Stimulated activated CD8-positive, alpha-beta memory T cell treated with anti-CD3 and anti-CD28 coated beads, Interleukin-2, amount 100 ng/mL, for 1 hour (primary cell): ENCODE measurements around the gene PPP4R3A.
"Not testable (repeated sequence)": the region's sequence is repeated elsewhere in the genome, so short reads cannot be mapped to it uniquely, and the experiment has no call there.

Source experiments
- DNase-seq, 2 donors: peaks; one replicate each; pipeline ENCODE4 v3.0.0-alpha.2; 2020; ENCODE audit warnings: low read depth in 2 of 2

Gene PPP4R3A

DNA sequence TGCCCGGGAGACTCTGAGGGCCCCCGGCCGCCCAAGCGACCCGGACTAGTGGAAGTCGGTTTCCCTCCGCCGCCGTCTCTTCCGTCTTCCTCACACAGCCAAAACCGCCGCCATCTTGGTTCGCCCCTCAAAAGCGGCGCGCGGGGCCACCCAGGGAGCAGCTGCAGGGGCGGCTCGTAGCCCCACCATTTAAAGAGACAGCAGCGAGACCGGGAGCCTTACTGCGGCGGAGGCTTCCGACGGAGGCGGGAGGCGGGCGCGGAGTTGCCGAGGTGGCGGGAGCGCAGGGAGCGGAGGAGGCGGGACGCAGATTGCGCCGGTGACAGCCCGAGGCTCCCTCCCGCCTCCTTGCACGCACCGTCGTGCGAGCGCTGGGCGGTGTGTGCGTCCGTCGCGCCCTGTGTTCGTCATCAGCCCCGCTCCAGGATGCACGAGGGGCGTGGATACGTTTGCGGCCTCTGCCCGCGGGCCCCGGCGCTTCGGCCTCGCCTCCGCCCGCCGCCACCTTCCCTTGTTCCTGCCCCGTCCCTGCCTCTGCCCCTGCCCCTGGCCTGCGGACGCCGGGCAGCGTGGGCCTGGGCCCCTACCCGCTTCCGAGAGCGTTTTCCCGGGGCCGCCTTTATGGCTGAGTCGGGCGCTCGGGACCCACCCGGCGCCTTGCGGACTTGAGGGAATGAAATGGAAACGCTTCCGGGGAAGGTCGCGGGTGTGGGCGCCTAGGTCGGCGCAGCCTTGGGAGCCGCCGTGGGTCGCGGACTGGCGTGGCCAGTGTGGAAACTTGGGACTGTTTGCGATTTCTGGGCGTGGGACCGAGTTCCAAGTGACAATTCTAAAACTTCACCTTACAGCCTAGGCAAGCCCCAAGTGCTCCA is at the start of gene PPP4R3A:
TSS of gene PPP4R3A (minus strand) at position 140 of the 872 bp plus-strand sequence. CDS start 663 bp downstream, outside the sequence.
- peak; percentile 80 to 86 for DNase-seq

DNA sequence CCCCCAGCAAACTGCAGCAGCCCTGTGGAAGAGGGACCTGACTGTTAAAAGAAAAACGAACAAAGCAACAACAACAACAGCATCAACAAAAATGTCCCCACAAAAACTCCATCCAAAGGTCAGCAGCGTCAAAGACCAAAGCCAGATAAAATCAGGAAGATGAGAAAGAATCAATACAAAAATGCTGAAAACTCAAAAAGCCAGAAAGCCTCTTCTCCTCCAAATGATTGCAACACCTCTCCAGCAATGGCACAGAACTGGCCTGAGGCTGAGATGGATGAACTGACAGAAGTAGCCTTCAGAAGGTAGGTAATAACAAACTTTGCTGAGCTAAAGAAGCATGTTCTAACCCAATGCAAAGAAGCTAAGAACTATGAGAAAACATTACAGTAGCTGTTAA is 45.4 kb upstream of the PPP4R3A start:
- no peak for DNase-seq

DNA sequence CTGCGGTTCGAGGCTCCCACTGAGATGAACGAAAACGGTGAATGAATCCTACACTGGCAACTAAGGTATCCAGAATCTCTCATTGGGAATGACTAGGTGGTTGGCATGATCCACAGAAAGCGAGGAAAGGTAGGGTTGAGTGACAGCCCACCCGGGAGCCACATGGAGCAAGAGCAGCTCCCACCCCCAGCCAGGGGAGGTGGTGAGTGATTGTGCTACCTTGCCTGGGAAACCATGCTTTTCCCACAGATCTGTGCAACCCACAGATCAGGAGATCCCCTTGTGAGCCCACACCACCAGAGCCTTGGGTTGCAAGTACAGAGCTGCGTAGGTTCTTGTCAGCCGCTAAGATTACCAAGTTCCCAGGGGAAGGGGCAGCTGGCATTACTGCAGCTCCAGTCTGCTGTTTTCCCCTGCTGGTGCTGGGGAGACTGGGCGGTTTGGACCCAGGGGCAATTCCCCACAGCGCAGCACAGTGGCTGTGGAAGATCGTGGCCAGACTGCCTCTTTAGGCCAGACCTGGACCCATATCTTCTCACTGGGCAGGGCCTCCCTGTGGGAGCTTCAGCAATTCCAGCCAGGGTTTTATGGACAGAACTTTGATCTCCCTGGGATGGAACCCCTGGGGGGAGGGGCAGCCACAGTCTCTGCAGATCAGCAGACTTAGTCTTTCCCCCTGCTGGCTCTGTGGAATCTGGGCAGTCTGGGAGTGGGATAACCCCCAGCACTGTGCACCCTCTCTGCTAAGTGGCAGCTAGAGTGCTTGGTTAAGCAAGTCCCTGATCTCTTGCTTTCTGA is 44.6 kb upstream of the PPP4R3A start:
- DNase-seq, result no peak

DNA sequence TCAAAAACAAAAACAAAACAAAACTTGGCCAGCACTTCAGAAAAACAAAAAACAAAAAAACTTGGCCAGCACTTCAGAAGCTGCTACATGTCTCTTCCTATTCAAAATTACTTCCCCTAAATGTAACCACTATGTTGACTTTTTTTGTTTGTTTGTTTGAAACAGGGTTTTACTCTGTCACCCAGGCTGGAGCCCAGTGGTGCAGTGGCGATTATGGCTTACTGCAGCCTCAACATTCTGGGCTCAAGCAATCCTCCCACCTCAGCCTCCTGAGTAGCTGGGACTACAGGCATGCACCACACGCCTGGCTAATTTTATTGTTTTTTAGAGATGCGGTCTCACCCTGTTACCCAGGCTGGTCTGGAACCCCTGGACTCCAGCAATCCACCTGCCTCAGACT is 38.0 kb upstream of the PPP4R3A start:
- DNase-seq, result no peak

DNA sequence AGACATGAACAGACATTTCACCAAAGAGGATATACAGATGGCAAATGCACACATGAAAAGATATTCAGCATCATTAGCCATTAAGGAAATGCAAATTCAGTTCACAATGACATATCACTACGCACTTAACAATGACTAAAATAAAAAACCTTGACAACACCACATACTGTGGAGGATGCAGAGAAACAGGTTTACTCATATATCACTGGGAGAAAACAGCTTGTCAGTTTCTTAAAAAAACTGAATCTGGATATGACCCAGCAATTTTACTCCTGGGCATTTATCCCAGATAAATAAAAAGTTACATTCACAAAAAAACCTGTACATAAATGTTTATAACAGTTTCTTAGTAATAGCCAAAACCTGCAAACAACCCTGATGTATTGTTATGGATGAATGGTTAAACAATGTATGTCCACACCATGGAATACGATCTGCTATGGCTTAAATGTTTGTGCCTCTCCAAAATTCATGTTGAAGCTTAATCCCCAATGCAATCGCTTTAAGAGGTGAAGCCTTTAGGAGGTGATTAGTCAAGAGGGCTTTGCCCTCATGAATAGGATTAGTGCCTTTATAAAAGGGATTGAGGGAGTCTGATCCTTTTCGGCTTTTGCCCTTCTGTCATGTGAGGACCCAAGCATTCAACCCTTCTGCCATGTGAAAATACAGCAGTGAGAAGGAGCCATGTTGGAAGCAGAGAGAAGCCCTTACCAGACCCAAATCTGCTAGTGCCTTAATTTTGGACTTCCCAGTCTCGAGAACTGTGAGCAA is 36.0 kb upstream of the PPP4R3A start:
- no peak for DNase-seq

DNA sequence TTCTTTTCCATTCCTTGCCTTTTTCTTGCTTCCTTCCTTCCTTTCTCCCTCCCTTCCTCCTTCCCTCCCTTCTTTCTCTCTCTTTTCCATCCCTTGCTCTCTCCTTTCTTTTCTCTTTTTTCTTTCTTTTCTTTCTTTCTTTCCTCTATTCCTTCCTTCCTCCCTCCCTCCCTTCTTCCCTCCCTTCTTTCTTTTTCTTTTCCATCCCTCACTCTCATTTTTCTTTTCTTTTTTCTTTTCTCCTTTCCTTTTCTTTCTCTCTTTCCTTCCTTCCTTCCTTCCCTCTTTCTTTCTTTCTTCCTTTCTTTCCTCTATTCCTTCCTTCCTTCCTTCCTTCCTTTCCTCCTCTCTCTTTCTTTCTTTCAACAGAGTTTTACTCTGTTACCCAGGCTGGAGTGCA is 35.1 kb upstream of the PPP4R3A start:
- DNase-seq, result no peak

DNA sequence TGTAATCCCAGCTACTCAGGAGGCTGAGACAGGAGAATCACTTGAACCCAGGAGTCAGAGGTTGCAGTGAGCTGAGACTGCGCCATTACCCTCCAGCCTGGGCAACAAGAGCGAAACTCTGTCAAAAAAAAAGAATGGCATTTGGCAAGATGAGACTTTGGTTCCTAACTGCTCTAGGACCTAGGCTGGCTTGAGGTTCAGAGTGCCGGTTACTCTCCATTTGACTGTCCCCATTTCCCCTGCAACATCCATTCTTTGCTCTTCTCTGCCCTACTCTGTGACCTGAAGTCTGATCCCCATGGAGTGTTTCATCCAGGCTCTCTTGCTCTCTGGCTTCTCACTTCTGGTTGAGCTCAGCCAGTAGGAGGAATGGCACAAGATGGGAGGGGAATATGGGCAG is 26.2 kb upstream of the PPP4R3A start:
- DNase-seq, result no peak

DNA sequence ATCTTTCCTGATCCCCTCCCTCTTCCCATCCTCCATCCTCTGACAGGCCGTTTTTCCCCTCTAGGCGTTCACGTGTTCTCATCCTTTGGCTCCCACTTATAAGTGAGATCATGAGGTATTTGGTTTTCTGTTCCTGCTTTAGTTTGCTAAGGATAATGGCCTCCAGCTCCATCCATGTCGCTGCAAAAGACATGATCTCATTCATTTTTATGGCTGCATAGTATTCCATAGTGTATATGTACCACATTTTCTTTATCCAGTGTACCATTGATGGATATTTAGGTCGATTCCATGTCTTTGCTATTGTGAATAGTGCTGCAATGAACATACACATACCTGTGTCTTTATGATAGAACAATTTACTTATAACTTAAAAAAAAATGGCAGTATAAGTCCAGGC is 23.9 kb upstream of the PPP4R3A start:
- DNase-seq, result not testable (repeated sequence)

DNA sequence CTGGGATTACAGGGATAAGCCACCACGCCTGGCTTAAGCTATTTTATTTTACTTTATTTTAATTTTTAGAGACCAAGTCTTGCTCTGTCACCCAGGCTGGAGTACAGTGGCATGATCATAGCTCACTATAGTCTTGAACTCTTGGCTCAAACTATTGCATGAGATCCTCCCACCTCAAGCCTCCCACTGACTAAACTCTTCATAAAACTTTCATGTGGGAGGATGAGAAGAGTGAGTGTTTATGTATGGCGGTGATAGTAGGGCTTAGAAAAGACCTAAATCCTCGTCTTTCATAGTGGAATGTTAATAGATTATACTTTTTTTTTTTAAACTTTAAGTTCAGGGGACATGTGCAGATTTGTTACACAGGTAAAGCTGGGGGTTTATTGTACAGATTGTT is 23.5 kb upstream of the PPP4R3A start:
- DNase-seq, result no peak

DNA sequence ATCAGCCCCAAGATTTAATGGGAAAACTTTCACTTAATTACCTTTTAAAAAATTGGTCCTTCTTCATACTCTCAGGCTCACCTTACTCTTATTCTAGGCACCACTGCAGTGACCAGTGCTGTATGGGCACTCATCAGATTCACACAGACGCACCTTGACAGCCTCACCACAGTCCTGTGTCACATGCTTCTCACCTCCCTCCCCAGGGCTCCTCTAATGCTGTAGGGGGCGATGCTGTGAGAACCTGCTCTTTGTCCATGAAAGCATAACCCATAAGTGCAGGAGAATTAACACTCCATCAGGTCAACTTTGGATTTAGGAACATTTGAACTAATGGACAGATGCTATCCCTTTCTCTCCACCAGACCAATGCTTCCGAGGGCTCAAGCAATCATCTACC is 13.9 kb upstream of the PPP4R3A start:
- no peak for DNase-seq

DNA sequence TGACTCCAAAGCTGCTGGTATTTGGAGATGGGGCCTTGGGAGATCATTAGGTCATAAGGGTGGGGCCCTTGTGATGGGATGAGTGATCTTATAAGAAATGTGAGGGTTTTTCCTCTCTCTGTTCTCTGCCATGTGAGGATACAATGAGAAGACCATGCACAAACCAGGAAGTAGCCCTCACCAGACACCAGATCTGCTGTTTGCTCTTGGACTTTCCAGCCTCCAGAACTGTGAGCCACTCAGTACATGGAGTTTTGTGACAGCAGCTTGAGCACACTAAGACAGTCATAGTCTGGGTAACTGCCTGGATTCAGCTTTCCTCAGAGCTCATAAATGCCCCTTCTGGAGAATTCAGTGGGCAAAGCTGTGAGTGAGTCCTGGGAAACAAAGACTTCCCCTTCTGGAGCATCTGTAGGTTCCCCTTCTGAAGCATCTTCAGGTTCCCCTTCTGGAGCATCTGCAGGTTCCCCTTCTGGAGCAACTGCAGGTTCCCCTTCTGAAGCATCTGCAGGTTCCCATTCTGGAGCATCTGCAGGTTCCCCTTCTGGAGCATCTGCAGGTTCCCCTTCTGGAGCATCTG is 11.0 kb upstream of the PPP4R3A start:
- no peak for DNase-seq

DNA sequence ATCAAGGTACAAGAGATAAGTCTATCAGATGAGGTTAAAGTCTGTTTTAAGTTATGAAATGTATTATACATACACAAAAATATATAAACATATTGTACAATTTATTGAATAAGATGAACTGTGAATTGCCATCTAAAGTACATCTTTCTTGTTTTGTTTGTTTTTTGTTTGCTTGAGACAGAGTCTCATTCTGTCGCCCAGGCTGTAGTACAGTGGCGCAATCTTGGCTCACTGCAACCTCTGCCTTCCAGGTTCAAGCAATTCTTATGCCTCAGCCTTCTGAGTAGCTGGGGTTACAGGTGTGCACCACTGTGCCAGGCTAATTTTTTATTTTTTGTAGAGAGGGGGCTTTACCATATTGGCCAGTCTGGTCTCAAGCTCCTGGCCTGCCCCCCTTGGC is 10.0 kb upstream of the PPP4R3A start:
- no peak for DNase-seq

DNA sequence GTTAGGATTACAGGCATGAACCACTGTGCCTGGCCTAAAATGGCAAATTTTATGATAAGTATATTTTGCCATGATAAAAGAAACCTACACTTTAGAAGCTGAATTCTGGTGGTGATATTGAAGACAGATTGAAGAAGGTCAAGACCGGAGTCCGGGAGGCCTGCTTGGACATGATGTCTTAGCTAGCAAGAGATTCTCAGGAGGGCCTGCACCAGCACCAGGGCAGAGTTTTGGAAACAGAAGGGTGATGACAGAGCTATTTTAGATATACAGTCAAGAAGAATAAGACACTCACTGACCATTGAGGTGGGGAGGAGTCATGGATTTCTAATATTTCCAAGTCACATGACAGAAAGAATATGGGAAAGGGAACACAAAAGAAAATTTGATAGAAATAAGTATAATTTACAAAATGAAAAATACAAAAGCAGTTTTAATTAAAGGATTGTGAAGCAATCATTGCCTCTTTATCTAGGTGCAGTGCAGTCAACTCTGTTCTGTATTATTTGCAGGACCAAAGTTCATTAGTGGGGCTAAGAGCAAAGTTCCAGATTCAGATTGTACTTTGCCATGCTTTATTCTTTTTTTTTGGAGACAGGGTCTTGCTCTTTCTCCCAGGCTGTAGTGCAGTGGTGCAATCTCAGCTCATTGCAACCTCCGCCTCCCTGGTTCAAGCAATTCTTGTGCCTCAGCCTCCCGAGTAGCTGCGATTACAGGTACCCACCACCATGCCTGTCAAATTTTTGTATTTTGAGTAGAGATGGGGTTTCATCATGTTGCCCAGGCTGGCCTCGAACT is 9.3 kb upstream of the PPP4R3A start:
- DNase-seq, result no peak

DNA sequence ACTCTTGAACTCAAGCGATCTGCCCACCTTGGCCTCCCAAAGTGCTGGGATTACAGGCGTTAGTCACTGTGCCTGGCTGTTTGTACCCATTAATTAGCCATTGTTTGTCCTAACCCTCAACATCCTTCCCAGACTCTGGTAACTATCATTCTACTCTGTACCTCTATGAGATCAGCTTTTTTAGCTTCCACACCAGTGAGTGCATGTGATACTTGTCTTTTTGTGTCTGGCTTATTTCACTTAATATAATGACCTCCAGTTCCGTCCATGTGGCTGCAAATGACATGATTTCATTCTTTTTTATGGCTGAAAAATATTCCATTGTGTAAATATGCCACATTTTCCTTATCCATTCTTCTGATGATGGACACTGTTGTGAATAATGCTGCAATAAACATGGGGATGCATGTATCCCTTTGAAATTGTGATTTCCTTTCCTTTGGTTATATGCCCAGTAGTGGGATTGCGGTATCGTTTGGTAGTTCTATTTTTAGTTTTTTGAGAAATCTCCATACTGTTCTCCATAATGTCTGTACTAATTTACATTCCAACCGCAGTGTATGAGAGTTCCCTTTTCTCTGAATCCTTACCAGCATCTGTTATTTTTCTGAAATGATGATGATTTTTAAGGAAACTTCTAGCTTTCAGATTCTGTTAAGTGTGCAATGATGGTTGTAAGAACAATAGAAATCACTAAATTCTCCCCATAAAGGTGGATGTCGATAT is 6.7 kb upstream of the PPP4R3A start:
- no peak for DNase-seq

DNA sequence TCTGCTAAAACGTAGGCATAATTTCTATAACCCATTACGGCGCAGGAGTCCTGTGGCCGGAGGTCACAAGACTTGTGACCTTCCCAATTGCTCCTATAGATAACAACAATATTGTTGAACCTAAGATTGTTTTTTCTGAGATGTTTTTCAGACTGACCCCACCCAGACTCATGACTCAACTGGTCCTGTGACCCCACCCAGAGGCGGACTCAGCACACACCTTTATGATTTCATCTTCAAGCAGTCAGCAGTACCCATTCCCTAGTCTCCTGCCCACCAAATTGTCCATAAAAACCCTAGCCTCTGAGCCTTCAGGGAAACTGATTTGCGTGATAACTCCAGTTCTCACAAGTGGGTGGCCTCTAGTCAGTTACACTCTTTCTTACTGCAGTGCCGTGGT is 5.9 kb upstream of the PPP4R3A start:
- DNase-seq, result no peak

DNA sequence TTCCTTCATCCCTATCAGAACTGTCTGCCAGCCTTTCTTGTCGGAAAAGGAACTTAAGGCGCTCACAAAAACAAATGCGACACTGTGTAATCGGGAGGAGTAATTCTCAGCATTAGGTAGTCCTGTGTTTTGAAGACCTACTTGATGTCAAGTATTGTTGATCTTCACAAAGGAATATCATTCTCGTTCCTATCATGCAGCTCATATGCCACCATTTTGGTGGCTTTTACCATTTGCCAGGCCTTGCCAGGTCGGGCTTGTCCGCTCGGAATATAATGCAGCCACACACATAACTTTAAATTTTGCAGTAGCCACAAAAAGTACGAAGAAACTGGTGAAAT is 903 bp upstream of the PPP4R3A start:
- DNase-seq, result no peak

DNA sequence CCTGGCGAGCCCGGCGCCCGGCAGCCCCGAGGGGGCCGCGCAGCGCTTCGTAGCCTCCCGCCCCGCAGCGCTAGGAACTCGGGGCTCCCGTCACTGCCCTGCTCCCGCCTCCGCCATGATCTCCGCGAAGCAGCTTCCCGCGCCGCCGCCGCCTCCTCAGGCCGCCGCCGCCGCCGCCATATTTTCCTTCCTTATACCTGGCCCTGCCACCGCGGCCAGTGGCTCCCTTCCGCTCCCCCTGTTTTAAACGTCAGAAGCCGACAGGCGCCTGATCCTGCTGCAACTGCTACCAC is 286 bp downstream of the PPP4R3A start:
- no peak for DNase-seq

DNA sequence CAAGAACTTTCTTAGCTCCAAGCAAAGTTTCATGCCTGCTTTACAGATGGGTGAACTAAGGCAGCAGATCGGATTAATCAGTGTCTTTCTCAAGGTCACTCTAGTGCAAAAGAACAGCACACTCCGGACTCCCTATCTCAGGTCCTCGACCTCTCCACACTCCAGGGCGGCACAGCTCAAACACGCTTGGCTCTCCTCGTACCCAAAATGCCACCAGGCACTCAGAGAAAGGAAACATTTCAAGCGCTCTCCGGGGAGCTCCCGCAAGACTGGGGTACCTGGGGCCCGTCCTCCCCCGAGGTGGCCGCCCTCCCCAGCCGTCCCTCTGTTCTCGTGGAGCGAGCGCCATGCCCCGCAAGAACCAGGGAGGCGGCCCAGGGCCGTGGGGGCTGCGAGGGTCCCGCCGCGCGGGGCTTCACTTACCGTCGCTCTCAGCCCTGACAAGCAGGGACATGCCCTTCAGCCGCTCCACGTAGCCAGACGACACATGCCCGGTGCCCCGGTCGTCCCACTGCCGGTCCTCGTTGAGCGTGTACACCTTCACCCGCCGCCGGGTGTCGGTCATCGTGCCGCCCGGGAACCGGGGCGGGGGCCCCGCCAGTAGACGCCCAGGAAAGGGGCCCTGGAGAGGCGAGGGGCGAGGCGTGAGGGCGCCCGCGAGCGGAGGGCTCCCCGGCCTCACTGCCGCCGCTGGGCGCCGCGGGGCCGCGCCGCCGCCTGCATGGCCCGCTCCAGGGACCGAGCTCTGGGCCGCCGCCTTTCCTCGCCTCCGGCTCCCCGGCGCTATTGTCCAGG is 830 bp downstream of the PPP4R3A start:
- DNase-seq, result no peak

DNA sequence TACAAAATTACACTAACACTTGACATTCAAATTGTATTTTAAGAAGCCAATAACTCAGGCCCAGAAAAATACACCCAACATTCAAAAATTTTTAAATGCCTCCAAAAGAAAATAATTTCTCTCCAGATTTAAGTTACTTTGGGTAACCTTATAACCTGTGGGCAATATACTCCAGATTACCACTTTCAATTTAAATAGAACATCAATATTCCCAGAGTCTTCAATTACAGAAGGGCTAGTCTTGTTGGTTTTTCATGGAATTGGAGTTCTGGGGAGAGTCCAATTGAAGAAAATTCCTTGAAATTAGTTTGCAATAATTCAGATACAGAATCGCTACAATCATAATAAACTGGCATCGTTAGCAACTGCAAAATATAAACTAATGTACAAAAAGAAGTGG is 2.0 kb downstream of the PPP4R3A start:
- DNase-seq, result no peak

DNA sequence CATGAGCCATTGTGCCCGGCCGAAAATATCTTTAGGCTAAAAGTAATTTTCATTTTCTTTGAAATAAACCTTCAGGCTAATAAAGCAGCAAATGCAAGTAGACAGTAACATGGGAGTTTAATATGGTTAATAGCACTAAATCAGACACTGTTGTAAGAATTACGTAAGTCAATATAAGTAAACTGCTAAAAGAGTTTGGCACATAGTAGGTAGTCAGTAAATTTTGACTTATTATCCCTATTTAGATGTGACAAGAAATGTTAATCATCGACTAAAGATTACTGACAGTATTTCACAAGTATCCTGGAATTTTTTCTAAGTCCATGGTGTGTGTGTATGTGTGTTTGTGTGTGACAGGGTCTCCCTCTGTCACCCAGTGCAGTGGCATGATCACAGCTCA is 3.9 kb downstream of the PPP4R3A start:
- DNase-seq, result no peak
